ENCODE data around the gene MRPL33.
"Not testable (repeated sequence)": the region's sequence is repeated elsewhere in the genome, so short reads cannot be mapped to it uniquely, and the experiment has no call there.

The MRPL33 gene

GRCh38 chr2:27739058-27739373, 32.5 kb upstream of the MRPL33 start:
- no peak for DNase-seq (ENCODE audit: low read depth in 1 of 2, low spot score in 1 of 2)

DNA sequence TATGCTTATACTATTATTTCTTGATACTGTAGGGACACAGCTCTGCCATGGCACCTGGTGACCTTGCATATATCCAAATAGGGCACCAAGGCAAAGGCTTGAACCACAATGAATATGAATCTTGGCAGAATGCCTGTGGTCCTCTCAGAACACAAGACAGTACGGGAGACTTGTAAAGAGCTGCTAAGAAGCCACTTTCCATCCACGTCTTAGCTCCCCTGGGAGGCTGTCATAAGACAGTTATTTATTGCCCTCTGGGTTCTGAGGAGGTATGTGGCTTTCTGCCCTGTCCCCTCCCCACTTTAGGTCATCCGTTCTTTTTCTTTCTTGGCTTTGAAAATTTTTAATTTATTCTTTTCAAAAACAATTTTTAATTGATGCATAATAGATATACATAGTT, 29.8 kb upstream of the MRPL33 start:
- no peak for DNase-seq (ENCODE audit: low read depth in 1 of 2, low spot score in 1 of 2)

- no peak for DNase-seq (ENCODE audit: low read depth in 1 of 2, low spot score in 1 of 2)
Measured at GRCh38 chr2:27742571-27742970, 28.9 kb upstream of the MRPL33 start.

GRCh38 chr2:27745494-27745893, 26.0 kb upstream of the MRPL33 start:
- not testable (repeated sequence) for DNase-seq (ENCODE audit: low read depth in 1 of 2, low spot score in 1 of 2)

DNA sequence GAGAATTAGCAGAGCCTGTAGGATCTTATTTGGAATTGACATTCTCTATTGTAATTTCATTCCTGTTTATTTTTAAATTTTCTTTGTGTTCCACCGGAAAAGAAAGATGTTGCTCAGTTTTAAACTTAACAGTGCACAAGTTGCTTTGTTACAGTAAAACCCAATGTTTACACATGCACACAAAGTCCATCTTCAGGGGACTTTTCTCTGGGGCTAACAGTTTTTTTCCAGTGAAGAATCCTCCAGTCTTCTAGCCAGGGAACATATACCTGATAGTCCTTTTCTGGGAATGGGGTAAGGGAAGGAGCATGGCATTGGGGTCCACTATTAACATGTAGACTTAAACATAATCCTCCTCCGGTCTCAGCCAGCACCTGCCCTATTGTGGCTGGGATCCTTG, 25.2 kb upstream of the MRPL33 start:
- no peak for DNase-seq (ENCODE audit: low read depth in 1 of 2, low spot score in 1 of 2)

- no peak for DNase-seq (ENCODE audit: low read depth in 1 of 2, low spot score in 1 of 2)
Measured at GRCh38 chr2:27747827-27748352, 23.6 kb upstream of the MRPL33 start.

- not testable (repeated sequence) for DNase-seq (ENCODE audit: low read depth in 1 of 2, low spot score in 1 of 2)
Measured at GRCh38 chr2:27748803-27749554, 22.5 kb upstream of the MRPL33 start.

DNA sequence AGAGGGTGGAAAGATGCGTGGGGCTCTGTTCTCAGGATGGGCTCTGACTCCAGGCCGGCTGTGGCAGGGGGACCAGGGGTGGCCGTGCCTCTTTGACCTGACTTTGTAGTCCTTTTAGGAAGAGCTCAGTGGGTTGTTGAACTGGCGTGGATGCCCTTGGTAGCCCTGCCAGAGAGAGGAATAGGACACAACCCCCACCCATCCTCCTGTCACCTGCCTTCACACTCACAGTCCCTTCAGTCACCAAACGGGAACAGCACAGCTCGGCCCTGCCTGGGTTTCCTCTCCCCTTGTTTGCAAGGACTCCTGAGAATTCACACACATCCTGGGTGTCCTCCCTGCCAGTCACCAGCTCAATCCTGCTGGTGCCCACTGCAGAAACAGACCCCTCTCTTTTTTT, 20.1 kb upstream of the MRPL33 start:
- DNase-seq (ENCODE audit: low read depth in 1 of 2, low spot score in 1 of 2): no peak

- no peak for DNase-seq (ENCODE audit: low read depth in 1 of 2, low spot score in 1 of 2)
Measured at GRCh38 chr2:27752551-27753237, 18.8 kb upstream of the MRPL33 start.

DNA sequence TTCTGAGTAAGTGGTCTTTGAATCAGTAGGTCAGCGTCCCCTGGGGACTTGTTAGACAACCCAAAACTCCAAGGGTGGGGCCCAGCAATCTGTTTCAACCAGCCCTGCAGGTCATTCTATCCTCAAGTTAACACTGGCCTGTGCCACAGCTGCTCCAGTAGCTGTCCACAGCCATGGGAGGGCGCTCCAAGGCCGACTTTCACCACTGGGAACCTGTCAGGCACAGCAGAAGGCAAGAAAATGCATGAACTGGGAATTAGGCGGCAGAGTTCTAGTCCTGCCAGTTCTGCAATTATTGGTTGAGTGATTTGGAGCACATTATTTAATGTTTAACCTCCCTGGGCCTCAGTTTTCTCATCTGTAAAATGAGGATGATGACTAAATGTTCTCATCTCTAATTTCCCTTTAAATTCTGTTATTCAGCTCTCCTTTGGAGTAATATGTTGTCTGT, 17.4 kb upstream of the MRPL33 start:
- peak; percentile 56 to 69 for DNase-seq (ENCODE audit: low read depth in 1 of 2, low spot score in 1 of 2)

GRCh38 chr2:27754831-27755230, 16.7 kb upstream of the MRPL33 start:
- DNase-seq (ENCODE audit: low read depth in 1 of 2, low spot score in 1 of 2): no peak

DNA sequence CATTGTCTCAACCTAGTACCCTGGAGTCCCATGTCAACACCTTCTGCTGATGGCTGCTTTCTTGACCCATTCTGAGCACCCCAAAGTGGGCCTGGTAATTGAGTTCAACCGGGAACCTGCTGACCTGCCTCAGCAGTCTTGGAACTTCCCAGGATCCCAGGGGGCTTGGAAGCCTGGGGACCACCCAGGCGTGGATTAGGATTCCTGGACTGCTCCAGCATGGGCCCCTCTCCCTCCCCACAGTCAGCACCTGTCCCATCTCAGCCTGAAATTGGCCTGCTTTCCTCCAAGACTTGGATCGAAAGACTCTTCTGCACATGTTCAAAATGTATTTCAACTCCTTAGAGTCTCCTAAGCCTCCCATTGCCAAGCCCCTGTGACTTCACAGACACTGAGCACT, 15.4 kb upstream of the MRPL33 start:
- no peak for DNase-seq (ENCODE audit: low read depth in 1 of 2, low spot score in 1 of 2)

DNA sequence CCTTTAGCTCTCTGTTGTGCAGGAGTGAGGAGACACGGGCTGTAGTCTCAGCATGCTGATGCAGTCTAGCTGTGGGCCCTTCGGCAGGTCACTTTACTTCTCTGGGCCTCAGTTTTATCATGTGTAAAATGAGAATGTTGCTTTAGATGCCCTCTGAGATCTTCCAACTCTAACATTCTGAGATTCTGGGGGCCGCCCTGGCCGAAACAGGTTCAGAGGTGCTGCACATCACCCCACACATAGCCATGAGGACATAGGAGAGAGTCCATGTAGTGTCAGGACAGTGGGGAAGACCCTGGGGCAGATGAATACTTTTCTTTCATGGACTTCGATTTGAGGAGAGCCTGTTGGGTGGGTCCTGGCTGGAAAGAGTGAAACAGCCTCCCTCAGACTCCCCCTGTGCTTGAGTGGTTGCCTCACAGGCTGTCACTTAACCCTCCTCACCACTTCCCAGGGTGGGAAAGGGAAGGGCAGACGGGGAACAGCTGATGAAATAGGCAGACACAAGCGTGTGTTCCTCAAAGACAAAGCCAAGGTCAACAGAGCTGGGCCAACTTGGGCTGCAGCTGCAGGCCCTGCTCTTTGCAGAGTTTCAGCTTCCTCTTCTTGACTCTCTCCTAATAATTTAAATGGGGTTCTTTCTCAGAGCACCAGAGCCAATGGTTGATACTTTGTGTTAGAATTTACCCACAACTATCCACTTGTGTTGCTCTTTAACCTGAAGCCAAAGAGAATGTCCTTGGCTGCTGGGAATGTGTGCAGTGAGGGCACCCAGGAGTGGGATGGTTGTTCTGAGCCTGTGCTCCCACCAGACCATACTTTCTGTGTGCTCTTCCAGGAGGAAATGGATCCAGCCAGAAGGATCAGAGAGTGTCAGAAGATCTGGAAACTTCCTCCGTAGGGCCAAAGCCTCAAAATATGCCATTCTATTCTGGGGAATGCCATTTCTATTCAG, 14.7 kb upstream of the MRPL33 start:
- no peak for DNase-seq (ENCODE audit: low read depth in 1 of 2, low spot score in 1 of 2)

DNA sequence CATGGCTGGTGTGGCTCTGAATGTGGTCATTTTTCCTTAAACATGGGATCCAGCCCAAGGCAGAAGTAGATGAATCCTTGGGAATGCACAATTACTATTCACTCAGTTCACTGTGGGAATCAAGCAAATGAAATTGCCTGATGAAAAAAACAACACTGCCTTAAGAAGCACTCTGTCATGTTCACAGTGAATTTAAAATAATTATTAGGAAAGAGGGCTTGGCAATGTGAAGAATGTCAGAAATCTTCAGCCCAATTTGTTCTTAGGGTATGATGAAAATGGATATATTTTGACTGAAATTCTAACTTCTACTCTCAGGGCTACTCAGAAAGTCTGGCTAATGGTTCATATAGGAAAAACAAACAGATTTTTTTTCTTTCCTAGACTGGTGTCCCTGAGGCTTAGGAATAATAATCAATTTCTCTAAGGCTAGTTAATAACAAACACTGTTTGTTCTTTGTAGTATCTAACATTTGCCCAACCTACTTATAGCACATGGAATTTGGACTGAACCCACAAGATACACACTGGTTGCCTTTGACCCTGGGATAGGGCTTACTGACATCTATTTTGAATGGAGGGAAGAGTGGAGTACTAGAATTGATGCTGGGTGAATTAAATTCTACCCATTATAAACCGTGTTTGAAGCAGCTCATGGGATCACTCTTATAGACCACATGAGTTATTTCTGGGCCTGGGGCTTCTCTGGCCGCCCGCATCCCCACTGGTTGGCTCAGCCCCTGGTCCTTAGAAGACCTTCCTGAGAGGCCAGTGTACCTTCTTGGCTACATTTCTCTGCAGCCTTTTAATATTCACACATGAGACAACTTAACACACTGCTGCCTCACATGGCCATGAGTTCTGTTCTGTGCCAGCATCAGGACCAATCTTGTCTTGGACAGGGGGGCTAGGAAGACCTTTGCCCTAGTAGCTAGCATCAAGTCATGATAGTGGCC, 8.3 kb upstream of the MRPL33 start:
- DNase-seq (ENCODE audit: low read depth in 1 of 2, low spot score in 1 of 2): no peak

- no peak for DNase-seq (ENCODE audit: low read depth in 1 of 2, low spot score in 1 of 2)
Measured at GRCh38 chr2:27763907-27764267, 7.6 kb upstream of the MRPL33 start.

GRCh38 chr2:27764526-27764925, 7.0 kb upstream of the MRPL33 start:
- DNase-seq (ENCODE audit: low read depth in 1 of 2, low spot score in 1 of 2): not testable (repeated sequence)

DNA sequence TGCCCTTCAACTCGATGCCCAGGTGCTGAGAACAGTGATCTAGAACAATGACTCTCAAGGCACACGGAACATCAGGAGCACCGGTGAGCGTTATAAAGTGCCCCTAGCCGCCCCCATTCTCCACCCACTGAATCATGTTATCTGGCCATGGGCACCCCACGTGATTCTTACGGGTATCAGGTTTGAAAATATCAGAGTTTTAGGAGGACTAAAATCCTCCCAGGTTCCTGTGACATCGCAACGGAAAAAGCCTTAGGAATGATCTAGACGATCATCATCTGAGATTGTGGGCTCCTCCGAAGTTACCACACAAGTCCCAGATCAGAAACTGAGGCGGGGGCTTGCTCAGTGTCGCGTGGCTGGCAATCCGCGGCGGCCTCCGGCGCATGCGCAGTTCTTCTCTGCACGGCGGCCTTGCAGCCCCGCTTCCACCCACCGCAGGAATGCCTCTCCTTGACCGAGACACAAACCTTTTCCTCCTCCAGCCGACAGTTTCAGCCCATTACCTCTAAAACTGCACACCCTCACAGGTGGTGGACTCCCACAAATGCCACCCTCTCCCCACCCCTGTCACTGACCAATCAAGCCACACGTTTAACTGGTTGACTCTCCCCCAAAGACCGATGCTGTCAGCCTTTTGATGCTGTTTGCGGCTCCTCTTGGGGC, 5.8 kb upstream of the MRPL33 start:
- DNase-seq (ENCODE audit: low read depth in 1 of 2, low spot score in 1 of 2): peak; percentile 21 to 44

GRCh38 chr2:27766287-27766661, 5.2 kb upstream of the MRPL33 start:
- no peak for DNase-seq (ENCODE audit: low read depth in 1 of 2, low spot score in 1 of 2)

DNA sequence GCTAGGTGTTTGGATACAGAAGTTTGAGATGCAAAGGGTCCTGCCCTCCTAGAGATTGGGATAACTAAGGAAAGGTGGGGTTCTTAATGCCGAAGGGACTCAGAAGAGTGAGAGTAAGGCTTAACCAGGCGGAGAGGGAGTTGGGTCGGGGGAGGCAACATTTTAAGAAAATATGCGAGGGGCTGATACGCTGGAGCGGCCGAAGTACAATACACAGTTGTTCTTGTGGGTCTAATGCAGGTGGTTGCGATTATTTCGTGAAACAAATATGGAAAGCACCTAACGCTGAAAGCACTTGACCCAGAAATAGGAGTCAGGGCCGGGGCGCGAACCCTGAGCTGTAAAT, 344 bp upstream of the MRPL33 start:
- DNase-seq (ENCODE audit: low read depth in 1 of 2, low spot score in 1 of 2): no peak

DNA sequence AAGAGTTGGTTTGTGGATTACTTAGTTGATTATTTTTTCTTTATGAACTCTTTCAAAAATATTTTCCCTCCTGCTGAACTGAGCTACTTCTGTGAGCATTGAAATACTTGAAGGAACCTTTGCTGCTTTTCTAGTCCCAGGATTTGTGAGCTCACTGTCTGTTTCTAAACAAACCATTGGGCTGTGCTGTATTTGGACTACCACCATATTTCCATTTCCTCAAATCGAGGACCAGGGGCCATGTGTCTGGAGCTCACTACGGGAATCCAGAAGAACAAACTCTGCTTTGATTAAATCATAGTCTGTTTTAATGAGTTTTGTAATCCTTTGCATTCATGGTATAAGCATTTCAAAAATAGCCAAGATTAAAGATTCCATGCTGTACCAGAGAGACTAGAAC, 1.3 kb downstream of the MRPL33 start:
- no peak for DNase-seq (ENCODE audit: low read depth in 1 of 2, low spot score in 1 of 2)
